ENCODE data around the gene IFNA17. TPM values are rescaled to one million over a fixed set of nuclear protein-coding genes. Genes with fewer than 3 reads are reported as not detected.
"Not testable (repeated sequence)": the region's sequence is repeated elsewhere in the genome, so short reads cannot be mapped to it uniquely, and the experiment has no call there.

Gene IFNA17
- total RNA-seq, 1 donor from 2014 or later, result not detected

GRCh38 chr9:21239911-21240310 lies 11.9 kb upstream of the IFNA17 start, which contains the start of gene IFNA14:
IFNA14 (minus strand) TSS chr9:21240005; CDS start chr9:21239935, 70 bp downstream.
- Mint-ChIP-seq H3K36me3 (ENCODE audit: low read depth) (no peaks in the 10 kb centered on the region), H3K4me1 (no peaks in the 10 kb centered on the region), H3K27ac (ENCODE audit: unreplicated experiment) (no peak within 1 kb of the TSS), H3K4me3 (no peak within 1 kb of the TSS), H3K27me3 (ENCODE audit: low read depth) (peaks cover 36% of the 10 kb centered on the region), H3K9me3 (no peaks in the 10 kb centered on the region)
- no peak for DNase-seq (ENCODE audit: low read depth, low spot score)
- TF ChIP-seq CTCF (conservative IDR thresholded peaks at IDR 0.05), result no peak

- H3K27me3 Mint-ChIP-seq (ENCODE audit: low read depth), result peaks cover 26% of the 10 kb centered on the region
- H3K4me1 Mint-ChIP-seq; H3K4me3 Mint-ChIP-seq; H3K36me3 Mint-ChIP-seq (ENCODE audit: low read depth); H3K9me3 Mint-ChIP-seq; H3K27ac Mint-ChIP-seq (ENCODE audit: unreplicated experiment); DNase-seq (ENCODE audit: low read depth, low spot score): not testable (repeated sequence)
These were observed 8.3 kb upstream of the IFNA17 start for GRCh38 chr9:21236360-21236714.

- TF ChIP-seq CTCF (conservative IDR thresholded peaks at IDR 0.05), result peak; percentile 68
- H3K27me3 Mint-ChIP-seq (ENCODE audit: low read depth), result peaks cover 22% of the 10 kb centered on the region
- DNase-seq (ENCODE audit: low read depth, low spot score), result peak; percentile 8
These were observed 7.7 kb upstream of the IFNA17 start for GRCh38 chr9:21235468-21236359.

GRCh38 chr9:21234153-21234687 lies 6.2 kb upstream of the IFNA17 start:
- Mint-ChIP-seq H3K27ac (ENCODE audit: unreplicated experiment) (no peak overlapping the region), H3K36me3 (ENCODE audit: low read depth) (no peaks in the 10 kb centered on the region), H3K9me3 (no peaks in the 10 kb centered on the region), H3K4me3 (no peak overlapping the region), H3K27me3 (ENCODE audit: low read depth) (peaks cover 20% of the 10 kb centered on the region), H3K4me1 (no peaks in the 10 kb centered on the region)
- no peak for DNase-seq (ENCODE audit: low read depth, low spot score)
- no peak for TF ChIP-seq CTCF (conservative IDR thresholded peaks at IDR 0.05)

More at GRCh38 chr9:21235468-21236359, 7.7 kb upstream of the IFNA17 start:
- H3K4me3 Mint-ChIP-seq; H3K9me3 Mint-ChIP-seq; H3K4me1 Mint-ChIP-seq; H3K36me3 Mint-ChIP-seq (ENCODE audit: low read depth); H3K27ac Mint-ChIP-seq (ENCODE audit: unreplicated experiment): not testable (repeated sequence)

DNA sequence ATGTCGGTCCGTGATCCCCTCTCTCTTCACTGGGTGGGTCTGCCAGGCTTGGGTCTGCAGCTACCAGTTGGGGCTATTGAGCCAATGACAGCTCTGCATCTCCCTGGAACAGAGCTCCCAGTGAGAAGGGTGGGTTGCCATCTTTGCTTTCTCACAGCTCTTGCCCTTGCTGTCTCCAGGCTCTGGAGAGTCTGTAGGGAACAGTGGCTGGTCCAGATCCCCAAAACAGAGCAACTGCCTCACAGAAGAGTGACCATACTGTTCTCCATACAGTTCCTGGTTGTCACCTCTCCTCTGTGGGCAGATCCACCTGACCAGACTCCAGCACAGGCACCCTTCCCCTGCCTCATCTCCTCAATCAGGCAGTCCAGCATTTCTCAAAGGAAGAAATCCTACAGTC lies 5.2 kb upstream of the IFNA17 start:
- Mint-ChIP-seq H3K36me3 (ENCODE audit: low read depth) (no peaks in the 10 kb centered on the region), H3K27ac (ENCODE audit: unreplicated experiment) (no peak overlapping the region), H3K4me1 (no peaks in the 10 kb centered on the region), H3K27me3 (ENCODE audit: low read depth) (peaks cover 16% of the 10 kb centered on the region), H3K4me3 (no peak overlapping the region), H3K9me3 (no peaks in the 10 kb centered on the region)
- no peak for DNase-seq (ENCODE audit: low read depth, low spot score)
- TF ChIP-seq CTCF (conservative IDR thresholded peaks at IDR 0.05), result no peak

GRCh38 chr9:21217211-21217610 lies 10.8 kb downstream of the IFNA17 start, which contains the start of gene IFNA16:
IFNA16 (minus strand) TSS chr9:21217311; CDS start chr9:21217305, 6 bp downstream.
- H3K27me3 Mint-ChIP-seq (ENCODE audit: low read depth); H3K36me3 Mint-ChIP-seq (ENCODE audit: low read depth): not testable (repeated sequence)

More at GRCh38 chr9:21217211-21217610, 10.8 kb downstream of the IFNA17 start, which contains the start of gene IFNA16:
- DNase-seq (ENCODE audit: low read depth, low spot score); H3K4me1 Mint-ChIP-seq; H3K9me3 Mint-ChIP-seq; H3K27ac Mint-ChIP-seq (ENCODE audit: unreplicated experiment); H3K4me3 Mint-ChIP-seq: not testable (repeated sequence)
